H1 (cell line): ENCODE data around the gene MMS19. TPM values are rescaled to one million over a fixed set of nuclear protein-coding genes. Genes with fewer than 3 reads are reported as not detected.

ENCODE experiments used
- CTCF ChIA-PET: fragments of 300-600 bp; sonication (Branson Sonifier 250); formaldehyde crosslinking; loops from one replicate; lab custom pipeline; 2021; ENCODE audit not compliant: partially characterized antibody; lab: Charles Lee
- POLR2A ChIA-PET: fragments of 300-600 bp; sonication (Branson Sonifier 250); formaldehyde crosslinking; loops from one replicate; lab custom pipeline; 2021; ENCODE audit warnings: inconsistent platforms; ENCODE audit not compliant: partially characterized antibody; lab: Charles Lee
- DNase-seq, 2 experiments: peaks; one replicate each; pipeline versions ENCODE4 v3.0.0 to v3.0.0-alpha.2; 2010 to 2022; ENCODE audit warnings: low spot score in 2 of 2, low read depth in 1 of 2, mixed read lengths in 1 of 2
- FAIRE-seq: peaks from 2 replicates; lab custom pipeline; 2011; peaks lifted over from hg19 to GRCh38; lab: Jason Lieb, UNC
- H2AFZ ChIP-seq: 2 replicates; pipeline ENCODE4 v1.8.1; 2012; ENCODE audit warnings: low read length, inconsistent platforms
- H2AK5ac ChIP-seq: 2 replicates; pipeline ENCODE4 v1.6.1; 2013; ENCODE audit warnings: low read depth, low read length
- H2BK120ac ChIP-seq: replicated peaks from 2 replicates; pipeline ENCODE3; 2013; ENCODE audit warnings: low read depth, low read length, inconsistent platforms
- H2BK12ac ChIP-seq: 2 replicates; pipeline ENCODE4 v1.6.1; 2013; ENCODE audit warnings: low read depth, low read length
- H2BK15ac ChIP-seq: 2 replicates; pipeline ENCODE4 v1.6.1; 2013; ENCODE audit warnings: low read length
- H2BK20ac ChIP-seq: 2 replicates; pipeline ENCODE4 v1.6.1; 2013; ENCODE audit warnings: low read length
- H2BK5ac ChIP-seq: 2 replicates; pipeline ENCODE4 v1.6.1; 2013; ENCODE audit warnings: low read depth, low read length
- H3K14ac ChIP-seq: 2 replicates; pipeline ENCODE4 v1.6.1; 2013; ENCODE audit warnings: inconsistent platforms; ENCODE audit not compliant: insufficient read length
- H3K18ac ChIP-seq: 2 replicates; pipeline ENCODE4 v1.6.1; 2013; ENCODE audit warnings: low read length; ENCODE audit errors: extremely low read depth
- H3K23ac ChIP-seq: 2 replicates; pipeline ENCODE4 v1.6.1; 2013; ENCODE audit warnings: inconsistent platforms; ENCODE audit not compliant: insufficient read length
- H3K23me2 ChIP-seq: 2 replicates; pipeline ENCODE4 v1.6.1; 2013; ENCODE audit warnings: low read depth, low read length
- H3K27ac ChIP-seq: 2 replicates; pipeline ENCODE4 v1.6.1; 2011; ENCODE audit warnings: low read depth, low read length, inconsistent platforms
- H3K27me3 ChIP-seq, 4 experiments: replicated peaks in 1 of 4; 1 replicate in 1 of 4; 2 replicates in 3 of 4; pipeline versions ENCODE4 v1.6.1 to v1.8.1; 2011 to 2013; ENCODE audit warnings: low read length in 3 of 4, mild to moderate bottlenecking in 3 of 4, inconsistent platforms in 2 of 4, mixed read lengths in 2 of 4, moderate library complexity in 1 of 4; ENCODE audit not compliant: control insufficient read depth in 3 of 4, insufficient read depth in 3 of 4; ENCODE audit errors: extremely low read depth in 1 of 4
- H3K36me3 ChIP-seq, 4 experiments: 2 replicates each; pipeline versions ENCODE4 v1.6.1 to v1.8.1; 2011 to 2013; ENCODE audit warnings: mild to moderate bottlenecking in 4 of 4, low read length in 3 of 4, moderate library complexity in 2 of 4, control low read depth in 1 of 4, inconsistent platforms in 1 of 4; ENCODE audit not compliant: insufficient read depth in 4 of 4, control insufficient read depth in 2 of 4
- H3K4ac ChIP-seq: replicated peaks from 2 replicates; pipeline ENCODE3; 2013; ENCODE audit warnings: low read length, low read depth, mixed read lengths, inconsistent platforms; ENCODE audit not compliant: insufficient read length
- H3K4me1 ChIP-seq, 4 experiments: replicated peaks in 1 of 4; 1 replicate in 1 of 4; 2 replicates in 3 of 4; pipeline versions ENCODE4 v1.6.1 to v1.8.1; 2011 to 2013; ENCODE audit warnings: low read length in 3 of 4, inconsistent platforms in 2 of 4, mixed read lengths in 1 of 4; ENCODE audit not compliant: insufficient read depth in 4 of 4, control insufficient read depth in 3 of 4
- H3K4me2 ChIP-seq, 2 experiments: 2 replicates each; pipeline versions ENCODE4 v1.6.1 to v1.8.1; 2011 to 2013; ENCODE audit warnings: low read depth in 2 of 2, low read length in 2 of 2, control low read depth in 1 of 2, inconsistent platforms in 1 of 2, mild to moderate bottlenecking in 1 of 2; ENCODE audit not compliant: insufficient read depth in 1 of 2
- H3K4me3 ChIP-seq, 4 experiments: fragments of 200-600, 300-600 bp in 1 of 4; sonication (generic), shearing (Covaris generic), sonication (Bioruptor Twin) in 1 of 4; 2 replicates each; pipeline versions ENCODE4 v1.5.1 to v1.8.1; 2011 to 2016; ENCODE audit warnings: low read length in 4 of 4, low read depth in 3 of 4, control low read depth in 2 of 4, inconsistent platforms in 2 of 4, mild to moderate bottlenecking in 2 of 4, mixed read lengths in 1 of 4, moderate library complexity in 1 of 4; ENCODE audit not compliant: insufficient read depth in 2 of 4; ENCODE audit errors: extremely low read depth in 1 of 4
- H3K56ac ChIP-seq: replicated peaks from 2 replicates; pipeline ENCODE3; 2013; ENCODE audit warnings: low read depth, mild to moderate bottlenecking, mixed read lengths, low read length, inconsistent platforms; ENCODE audit not compliant: insufficient read length
- H3K79me1 ChIP-seq: 2 replicates; pipeline ENCODE4 v1.6.1; 2013; ENCODE audit warnings: low read depth, low read length, control low read depth
- H3K79me2 ChIP-seq, 2 experiments: 2 replicates each; pipeline versions ENCODE4 v1.6.1 to v1.8.1; 2012 to 2013; ENCODE audit warnings: low read length in 2 of 2, mild to moderate bottlenecking in 2 of 2, inconsistent platforms in 1 of 2; ENCODE audit not compliant: insufficient read depth in 2 of 2, control insufficient read depth in 1 of 2
- H3K9ac ChIP-seq, 4 experiments: replicated peaks in 1 of 4; 1 replicate in 1 of 4; 2 replicates in 3 of 4; pipeline versions ENCODE4 v1.6.1 to v1.8.1; 2011 to 2013; ENCODE audit warnings: low read depth in 3 of 4, low read length in 3 of 4, control low read depth in 2 of 4, mild to moderate bottlenecking in 2 of 4, moderate library complexity in 2 of 4, inconsistent platforms in 1 of 4; ENCODE audit errors: extremely low read depth in 1 of 4
- H3K9me3 ChIP-seq, 2 experiments: 2 replicates each; pipeline versions ENCODE4 v1.6.1 to v1.8.1; 2012 to 2013; ENCODE audit warnings: mild to moderate bottlenecking in 2 of 2, moderate library complexity in 2 of 2, control low read depth in 1 of 2, inconsistent platforms in 1 of 2, low read depth in 1 of 2, low read length in 1 of 2, mixed read lengths in 1 of 2; ENCODE audit not compliant: insufficient read depth in 2 of 2
- H4K20me1 ChIP-seq, 2 experiments: replicated peaks in 1 of 2; 2 replicates each; pipeline versions ENCODE3 to v1.8.1; 2011 to 2013; ENCODE audit warnings: inconsistent platforms in 2 of 2, low read length in 2 of 2, mild to moderate bottlenecking in 1 of 2; ENCODE audit not compliant: insufficient read depth in 2 of 2, control insufficient read depth in 1 of 2
- H4K5ac ChIP-seq: 2 replicates; pipeline ENCODE4 v1.6.1; 2013; ENCODE audit warnings: low read length, low read depth, mixed read lengths, inconsistent platforms; ENCODE audit not compliant: insufficient read length
- H4K8ac ChIP-seq: 2 replicates; pipeline ENCODE4 v1.8.0; 2013; ENCODE audit warnings: mild to moderate bottlenecking, moderate library complexity, low read length, inconsistent platforms; ENCODE audit not compliant: insufficient read depth; ENCODE audit errors: extremely low read depth
- H4K91ac ChIP-seq: replicated peaks from 2 replicates; pipeline ENCODE3; 2013; ENCODE audit warnings: low read length, mixed read lengths, inconsistent platforms; ENCODE audit not compliant: insufficient read length
- ASH2L ChIP-seq: fragments of 200-600, 300-600 bp; sonication (generic); IDR thresholded peaks from one replicate; pipeline ENCODE4 v1.7.1; 2017; ENCODE audit warnings: low read length
- BCL11A ChIP-seq, 2 experiments: IDR thresholded peaks; one replicate each; pipeline ENCODE4 v1.6.1; 2011; ENCODE audit warnings: low read depth in 2 of 2, low read length in 2 of 2, mild to moderate bottlenecking in 2 of 2
- CBX5 ChIP-seq: fragments of 300-800, 300-1000 bp; sonication (generic); IDR thresholded peaks from 2 replicates; pipeline ENCODE4 v1.7.1; 2016; ENCODE audit warnings: antibody characterized with exemption, low read length, low read depth
- CTCF ChIP-seq, 3 experiments: IDR thresholded peaks; 1 replicate in 2 of 3; 2 replicates in 1 of 3; pipeline versions ENCODE4 v1.5.1 to v1.6.1; 2011; ENCODE audit warnings: low read length in 3 of 3, mild to moderate bottlenecking in 3 of 3, inconsistent platforms in 2 of 3, low read depth in 1 of 3, moderate library complexity in 1 of 3; ENCODE audit not compliant: insufficient read depth in 1 of 3; ENCODE audit errors: control extremely low read depth in 1 of 3
- GTF2F1 ChIP-seq: IDR thresholded peaks from 2 replicates; pipeline ENCODE4 v1.6.1; 2012; ENCODE audit warnings: low read depth, low read length, improper control_type of control experiment, borderline replicate concordance
- JUND ChIP-seq: IDR thresholded peaks from 2 replicates; pipeline ENCODE4 v1.6.1; 2011; ENCODE audit warnings: mild to moderate bottlenecking, improper control_type of control experiment, low read length
- KDM4A ChIP-seq: IDR thresholded peaks from one replicate; pipeline ENCODE4 v1.7.1; 2012; ENCODE audit warnings: low read depth, mild to moderate bottlenecking, moderate library complexity, low read length, inconsistent platforms; ENCODE audit not compliant: severe bottlenecking
- RAD21 ChIP-seq, 2 experiments: IDR thresholded peaks in 1 of 2; conservative IDR thresholded peaks in 1 of 2; 2 replicates each; pipeline ENCODE4 v1.6.1; 2011; ENCODE audit warnings: low read depth in 2 of 2, low read length in 2 of 2, improper control_type of control experiment in 1 of 2, inconsistent platforms in 1 of 2, mild to moderate bottlenecking in 1 of 2, moderate library complexity in 1 of 2
- SUZ12 ChIP-seq: fragments of 200-600 bp; sonication (generic); IDR thresholded peaks from 2 replicates; pipeline ENCODE4 v1.6.1; 2012; ENCODE audit warnings: mild to moderate bottlenecking, inconsistent platforms, low read length, moderate library complexity, mixed read lengths
- TAF1 ChIP-seq: IDR thresholded peaks from 2 replicates; pipeline ENCODE4 v1.6.1; 2011; ENCODE audit warnings: mild to moderate bottlenecking, low read depth, low read length
- TBP ChIP-seq: IDR thresholded peaks from 2 replicates; pipeline ENCODE4 v1.6.1; 2011; ENCODE audit warnings: low read depth, low read length, improper control_type of control experiment
- TCF12 ChIP-seq: IDR thresholded peaks from 2 replicates; pipeline ENCODE4 v1.6.1; 2011; ENCODE audit warnings: low read depth, mild to moderate bottlenecking, low read length
- WGBS, 2 experiments: shearing (Covaris generic) in 1 of 2; methylation state at CpG; one replicate each; pipeline versions ENCODE4 v1.1.6 to v1.1.7; 2013 to 2015; ENCODE audit warnings: low lambda C conversion rate in 2 of 2, mixed read lengths in 2 of 2, inconsistent platforms in 1 of 2, low coverage in 1 of 2, missing lambda C conversion rate in 1 of 2; ENCODE audit not compliant: insufficient replicate concordance in 2 of 2, insufficient coverage in 1 of 2, insufficient read length in 1 of 2; ENCODE audit errors: extremely low coverage in 1 of 2, missing lambda C conversion rate in 1 of 2; 5-methylcytosine and 5-hydroxymethylcytosine counted together
- polyA plus RNA-seq, 7 experiments: library from polyadenylated mRNA; depleted of rRNA in 3 of 7; stranded (reverse) in 5 of 7; unstranded in 2 of 7; fragments of >200 nt in 5 of 7; fragments of 200-250 nt in 2 of 7; gene quantifications; 1 replicate in 5 of 7; 2 replicates in 1 of 7; 4 replicates in 1 of 7; pipeline versions ENCODE4 v1.2.1 to v1.2.3, GENCODE V29; 2011 to 2013; ENCODE audit warnings: missing spikeins in 2 of 7, mixed read lengths in 2 of 7
- total RNA-seq: library from RNA; stranded (reverse); fragmentation: NEBNext Ultra II Directional; extraction: Animal tissue kit (Norgen Biotek cat#: 25700); gene quantifications from 2 replicates; pipeline ENCODE4 v1.2.1, GENCODE V29; 2021

MMS19 gene
- total and polyA plus RNA-seq, 2 of the 8 experiments (the other 6 are each of a cell fraction or from before 2014, with no cell fraction given), result 130 to 221 TPM

GRCh38 chr10:97465982-97466381 lies 32.2 kb downstream of the MMS19 start:
- H4K5ac ChIP-seq, result no peak overlapping the region
- no peak overlapping the region for H3K4me3 ChIP-seq
- no peak overlapping the region for H2BK120ac ChIP-seq
- H3K18ac ChIP-seq, result no peak overlapping the region
- H3K79me2 ChIP-seq, result no peaks in the 10 kb centered on the region
- peaks cover 36 to 88% (median 74%) of the 10 kb centered on the region in 4 experiments for H3K36me3 ChIP-seq
- POLR2A ChIA-PET, result interaction anchor here (0.8 to 12.5 kb wide), 6 partner anchors 10 to 67 kb away, joined by 3 to 105 read pairs (median 8); no protein-coding TSS in a partner anchor
- no peaks in the 10 kb centered on the region for H3K27me3 ChIP-seq
- no peak overlapping the region for H2AFZ ChIP-seq
- H3K4me1 ChIP-seq, result no peaks in the 10 kb centered on the region
- no peak overlapping the region for H2BK5ac ChIP-seq
- H3K14ac ChIP-seq, result no peak overlapping the region
- no peaks in the 10 kb centered on the region for H3K79me1 ChIP-seq
- CTCF ChIA-PET, result interaction anchor here (0.7 to 5.5 kb wide), 17 partner anchors 8 to 148 kb away, joined by 3 to 65 read pairs (median 5); partner anchors contain the start of gene ANKRD2
- no peak overlapping the region for H2BK12ac ChIP-seq
- no peak overlapping the region for H2BK20ac ChIP-seq
- H3K23ac ChIP-seq, result no peak overlapping the region
- no peak overlapping the region for H3K56ac ChIP-seq
- FAIRE-seq (no peak), DNase-seq (no peak)
- no peaks in the 10 kb centered on the region for H3K23me2 ChIP-seq
- H4K91ac ChIP-seq, result no peak overlapping the region
- H2AK5ac ChIP-seq, result no peak overlapping the region
- no peak overlapping the region for H3K9ac ChIP-seq
- H3K9me3 ChIP-seq, result no peaks in the 10 kb centered on the region
- no peak overlapping the region for H2BK15ac ChIP-seq
- WGBS, 2 experiments, result 89% methylated on average over 7 of the region's 7 CpGs; no CpG with 5 or more reads in 1 of the 2 experiments
- H3K27ac ChIP-seq, result no peak overlapping the region
- H3K4ac ChIP-seq, result no peak overlapping the region
- no peak overlapping the region for H4K8ac ChIP-seq
- no peak overlapping the region for H3K4me2 ChIP-seq
- H4K20me1 ChIP-seq, result peaks cover 3 to 4% of the 10 kb centered on the region in 2 experiments
- TF ChIP-seq TAF1 (no peak), TCF12 (no peak), CBX5 (no peak), RAD21 (IDR thresholded peaks at IDR 0.05 in 1 of 2, conservative IDR thresholded peaks at IDR 0.05 in 1 of 2; ENCODE audit: low read depth in 2 of 2, low read length in 2 of 2) (no peak), KDM4A (no peak), TBP (no peak), BCL11A (IDR thresholded peaks at IDR 0.05; ENCODE audit: low read depth in 2 of 2, low read length in 2 of 2) (no peak), SUZ12 (no peak), GTF2F1 (no peak), ASH2L (no peak), CTCF (IDR thresholded peaks at IDR 0.05; ENCODE audit: control extremely low read depth in 1 of 3, insufficient read depth in 1 of 3, low read depth in 1 of 3, low read length in 3 of 3) (no peak), JUND (no peak)
